Calu3 (cell line): ENCODE measurements around the gene DYNC2LI1. TPM values are rescaled to one million over a fixed set of nuclear protein-coding genes. Genes with fewer than 3 reads are reported as not detected.

ENCODE experiments used
- BruUV-seq: library from RNA; stranded (reverse); fragments of 400-500 nt; replicated peaks from 2 replicates; lab custom pipeline; 2021; lab: Mats Ljungman, UMichigan
- CTCF ChIA-PET: fragments of 300-600 bp; sonication (Branson Sonifier 250); formaldehyde crosslinking; loops from one replicate; lab custom pipeline; 2022; ENCODE audit warnings: antibody characterized with exemption; lab: Charles Lee
- DNase-seq: peaks from one replicate; pipeline ENCODE4 v3.0.0; 2022
- H3K27ac Mint-ChIP-seq: one replicate; pipeline ENCODE4 v1.8.0; 2022; ENCODE audit warnings: mixed read lengths; ENCODE audit not compliant: unreplicated experiment
- H3K27me3 Mint-ChIP-seq: one replicate; pipeline ENCODE4 v1.8.0; 2022; ENCODE audit warnings: mixed read lengths; ENCODE audit not compliant: unreplicated experiment
- H3K36me3 Mint-ChIP-seq: one replicate; pipeline ENCODE4 v1.8.0; 2022; ENCODE audit warnings: mild to moderate bottlenecking, moderate library complexity, mixed read lengths; ENCODE audit not compliant: insufficient read depth, unreplicated experiment
- H3K4me1 Mint-ChIP-seq: one replicate; pipeline ENCODE4 v1.8.0; 2022; ENCODE audit warnings: mild to moderate bottlenecking, low read depth, mixed read lengths; ENCODE audit not compliant: unreplicated experiment
- H3K4me3 Mint-ChIP-seq: one replicate; pipeline ENCODE4 v1.8.0; 2022; ENCODE audit warnings: mild to moderate bottlenecking, low read depth, moderate library complexity, mixed read lengths; ENCODE audit not compliant: unreplicated experiment
- H3K9me3 Mint-ChIP-seq: one replicate; pipeline ENCODE4 v1.8.0; 2022; ENCODE audit warnings: low read depth, mixed read lengths; ENCODE audit not compliant: unreplicated experiment
- intact Hi-C: fragments of 100-400 bp; cut with micrococcal nuclease; formaldehyde crosslinking; loops from one replicate; pipeline ENCODE4 v1.10.0; 2022; ENCODE audit not compliant: unreplicated experiment
- total RNA-seq: library from RNA; stranded (reverse); gene quantifications from 2 replicates; pipeline ENCODE4 v1.2.3, GENCODE V29; 2022
- TF ChIP-seq, protein P1 (sequence below): fragments of 200-600 bp; IDR thresholded peaks from one replicate; pipeline ENCODE4 v1.8.0; 2022; ENCODE audit warnings: antibody characterized with exemption; ENCODE audit not compliant: unreplicated experiment

DYNC2LI1 gene
- total RNA-seq, 1 experiment from 2014 or later, result 20.0 TPM

DNA sequence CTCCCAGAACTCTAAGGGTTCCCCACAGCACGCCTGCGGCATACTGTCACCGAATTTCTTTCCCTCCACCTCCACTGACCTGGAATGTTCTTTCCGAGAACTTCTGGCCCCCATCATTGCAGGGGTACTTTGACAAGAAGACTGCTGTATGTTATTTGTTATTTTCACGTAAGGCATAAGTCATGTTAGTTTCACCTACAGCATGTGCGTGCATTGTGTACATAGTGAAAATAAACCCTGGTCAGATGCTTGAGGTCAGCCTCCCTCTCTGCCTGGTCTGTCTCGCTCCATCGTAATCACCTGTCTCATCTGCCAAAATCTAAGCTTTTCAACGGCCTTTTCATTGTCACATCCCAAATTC lies 69.0 kb downstream of the DYNC2LI1 start:
- H3K27me3 Mint-ChIP-seq, result no peaks in the 10 kb centered on the region
- intact Hi-C loops, result no loop called here
- no peaks in the 10 kb centered on the region for H3K36me3 Mint-ChIP-seq
- no TSS peak for BruUV-seq
- CTCF ChIA-PET, result no interaction called here
- H3K4me1 Mint-ChIP-seq, result no peaks in the 10 kb centered on the region
- H3K4me3 Mint-ChIP-seq, result no peak overlapping the region
- TF ChIP-seq, protein P1, sequence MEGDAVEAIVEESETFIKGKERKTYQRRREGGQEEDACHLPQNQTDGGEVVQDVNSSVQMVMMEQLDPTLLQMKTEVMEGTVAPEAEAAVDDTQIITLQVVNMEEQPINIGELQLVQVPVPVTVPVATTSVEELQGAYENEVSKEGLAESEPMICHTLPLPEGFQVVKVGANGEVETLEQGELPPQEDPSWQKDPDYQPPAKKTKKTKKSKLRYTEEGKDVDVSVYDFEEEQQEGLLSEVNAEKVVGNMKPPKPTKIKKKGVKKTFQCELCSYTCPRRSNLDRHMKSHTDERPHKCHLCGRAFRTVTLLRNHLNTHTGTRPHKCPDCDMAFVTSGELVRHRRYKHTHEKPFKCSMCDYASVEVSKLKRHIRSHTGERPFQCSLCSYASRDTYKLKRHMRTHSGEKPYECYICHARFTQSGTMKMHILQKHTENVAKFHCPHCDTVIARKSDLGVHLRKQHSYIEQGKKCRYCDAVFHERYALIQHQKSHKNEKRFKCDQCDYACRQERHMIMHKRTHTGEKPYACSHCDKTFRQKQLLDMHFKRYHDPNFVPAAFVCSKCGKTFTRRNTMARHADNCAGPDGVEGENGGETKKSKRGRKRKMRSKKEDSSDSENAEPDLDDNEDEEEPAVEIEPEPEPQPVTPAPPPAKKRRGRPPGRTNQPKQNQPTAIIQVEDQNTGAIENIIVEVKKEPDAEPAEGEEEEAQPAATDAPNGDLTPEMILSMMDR, result no peak
- no peak overlapping the region for H3K27ac Mint-ChIP-seq
- DNase-seq, result no peak
- no peaks in the 10 kb centered on the region for H3K9me3 Mint-ChIP-seq

- CTCF ChIA-PET, result interaction anchor here (0.7 kb wide), 1 partner anchor 101 kb away, joined by 4 read pairs; no protein-coding TSS in a partner anchor
- Mint-ChIP-seq H3K36me3 (no peaks in the 10 kb centered on the region), H3K4me3 (no peak overlapping the region), H3K27ac (no peak overlapping the region), H3K9me3 (no peaks in the 10 kb centered on the region), H3K4me1 (no peaks in the 10 kb centered on the region), H3K27me3 (no peaks in the 10 kb centered on the region)
- BruUV-seq, result no TSS peak
- TF ChIP-seq, protein P1, result no peak
- intact Hi-C loops, result no loop called here
- no peak for DNase-seq
Measured at GRCh38 chr2:43845181-43845580, 71.3 kb downstream of the DYNC2LI1 start.

DNA sequence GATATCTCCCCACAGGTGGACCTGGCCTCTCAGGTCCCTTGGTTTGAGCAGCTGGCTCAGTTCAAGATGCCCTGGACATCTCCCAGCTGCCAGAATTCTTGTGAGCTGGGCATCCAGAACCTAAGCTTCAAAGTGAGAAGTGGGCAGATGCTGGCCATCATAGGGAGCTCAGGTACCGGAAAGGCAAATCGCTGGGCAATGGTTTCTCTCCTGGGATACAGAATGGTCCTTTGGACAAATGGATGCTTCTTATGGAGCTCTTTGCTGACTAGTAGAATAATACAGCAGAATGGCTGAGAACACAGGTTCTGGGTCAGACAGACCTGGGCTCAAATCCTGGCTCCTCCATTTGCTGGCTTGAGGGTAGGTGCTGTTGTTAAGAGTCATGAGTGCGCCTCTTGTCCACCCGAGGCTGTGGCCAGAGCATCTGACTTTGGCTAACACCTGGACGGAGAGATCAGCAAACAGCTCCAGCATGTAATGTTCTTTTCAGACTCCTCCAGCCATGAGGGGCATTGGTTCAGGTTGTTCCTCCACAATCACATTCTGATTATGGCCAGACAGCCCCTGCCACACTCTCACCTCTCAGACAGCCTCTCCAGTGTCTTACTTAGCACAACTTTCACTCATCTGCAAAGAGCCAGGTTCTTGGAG lies 72.4 kb downstream of the DYNC2LI1 start:
- Mint-ChIP-seq H3K36me3 (no peaks in the 10 kb centered on the region), H3K27ac (no peak overlapping the region), H3K27me3 (no peaks in the 10 kb centered on the region), H3K4me1 (no peaks in the 10 kb centered on the region), H3K4me3 (no peak overlapping the region), H3K9me3 (no peaks in the 10 kb centered on the region)
- TF ChIP-seq, protein P1, result no peak
- intact Hi-C loops, result no loop called here
- BruUV-seq, result no TSS peak
- CTCF ChIA-PET, result interaction anchor here (0.6 kb wide), 1 partner anchor 40 kb away, joined by 6 read pairs; no protein-coding TSS in a partner anchor
- DNase-seq, result no peak

DNA sequence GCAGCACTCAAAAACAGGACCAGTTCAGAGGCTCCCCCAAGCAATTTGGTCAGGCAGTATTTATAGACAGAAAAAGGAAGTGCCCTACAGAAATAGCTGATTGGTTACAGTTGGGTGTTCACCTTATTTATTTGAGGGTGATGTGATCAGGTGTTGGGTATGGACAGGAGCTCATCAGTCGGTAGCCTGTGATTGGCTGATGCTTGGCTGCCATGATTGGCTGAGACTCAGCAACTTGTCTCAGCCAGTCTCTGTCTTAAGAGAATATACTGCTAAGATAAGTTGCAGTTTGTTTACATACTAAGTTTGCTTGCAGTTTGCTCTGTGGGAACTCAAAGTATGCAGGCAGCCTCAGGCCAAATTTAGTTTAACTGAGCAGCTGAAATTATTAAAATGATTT lies 74.4 kb downstream of the DYNC2LI1 start:
- H3K4me3 Mint-ChIP-seq, result no peak overlapping the region
- intact Hi-C loops, result no loop called here
- no peaks in the 10 kb centered on the region for H3K9me3 Mint-ChIP-seq
- CTCF ChIA-PET, result no interaction called here
- peaks cover 8% of the 10 kb centered on the region for H3K27me3 Mint-ChIP-seq
- no peak for DNase-seq
- H3K36me3 Mint-ChIP-seq, result no peaks in the 10 kb centered on the region
- H3K27ac Mint-ChIP-seq, result no peak overlapping the region
- H3K4me1 Mint-ChIP-seq, result no peaks in the 10 kb centered on the region
- BruUV-seq, result no TSS peak
- TF ChIP-seq, protein P1, result no peak
